GM20431 (cell line): ENCODE results near the gene AMOTL2.

Experiments
- in situ Hi-C: fragments of 300-500 bp; cut with MseI, MboI; formaldehyde crosslinking; loops from one replicate; pipeline ENCODE4 v1.15.0; 2020; ENCODE audit warnings: low sequenced_read_pairs; ENCODE audit not compliant: unreplicated experiment

AMOTL2 gene

GRCh38 chr3:134374105-134374790 lies at the start of gene AMOTL2:
TSS of gene AMOTL2 (minus strand) at chr3:134374447. CDS start at chr3:134371433, 3,014 bp downstream.
- in situ Hi-C loops: no loop called here

DNA sequence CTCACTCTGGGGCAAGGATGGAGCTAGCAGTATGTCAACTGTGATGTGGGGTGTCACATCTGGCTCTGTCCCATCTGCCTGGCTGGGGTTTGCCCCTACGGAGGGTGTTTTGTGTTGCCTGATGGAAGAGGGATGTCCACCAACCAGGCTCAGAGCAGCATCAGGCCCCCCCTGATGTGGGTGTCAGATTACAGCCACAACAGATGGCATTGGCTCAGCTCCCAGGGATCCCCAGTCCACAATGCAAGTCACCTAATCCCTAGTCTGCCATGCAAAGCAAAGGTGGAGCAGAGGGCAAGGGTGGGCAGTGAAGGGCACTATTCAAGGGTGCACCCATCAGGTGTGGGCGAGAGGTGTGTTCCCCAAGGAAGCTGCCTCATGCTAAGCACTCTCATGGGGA lies 48.9 kb upstream of the AMOTL2 start:
- in situ Hi-C loops: no loop called here

DNA sequence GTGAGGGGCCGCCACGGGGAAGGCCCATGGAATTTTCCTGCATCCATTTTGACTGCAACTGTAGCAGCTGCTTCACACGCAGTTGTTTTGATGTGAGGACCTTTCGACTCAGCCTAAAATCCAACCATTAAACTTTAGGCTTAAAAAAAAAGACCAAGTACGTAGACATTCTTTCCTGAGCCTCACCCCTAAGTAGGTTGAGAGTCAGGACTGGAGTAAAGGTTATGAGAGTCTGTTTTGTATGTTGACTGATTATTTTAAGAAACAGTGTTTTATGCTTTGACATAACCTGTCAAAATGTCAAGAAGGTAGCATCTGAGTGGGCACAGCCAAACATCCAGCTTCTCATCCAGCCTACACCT lies 45.7 kb upstream of the AMOTL2 start:
- in situ Hi-C loops: no loop called here

DNA sequence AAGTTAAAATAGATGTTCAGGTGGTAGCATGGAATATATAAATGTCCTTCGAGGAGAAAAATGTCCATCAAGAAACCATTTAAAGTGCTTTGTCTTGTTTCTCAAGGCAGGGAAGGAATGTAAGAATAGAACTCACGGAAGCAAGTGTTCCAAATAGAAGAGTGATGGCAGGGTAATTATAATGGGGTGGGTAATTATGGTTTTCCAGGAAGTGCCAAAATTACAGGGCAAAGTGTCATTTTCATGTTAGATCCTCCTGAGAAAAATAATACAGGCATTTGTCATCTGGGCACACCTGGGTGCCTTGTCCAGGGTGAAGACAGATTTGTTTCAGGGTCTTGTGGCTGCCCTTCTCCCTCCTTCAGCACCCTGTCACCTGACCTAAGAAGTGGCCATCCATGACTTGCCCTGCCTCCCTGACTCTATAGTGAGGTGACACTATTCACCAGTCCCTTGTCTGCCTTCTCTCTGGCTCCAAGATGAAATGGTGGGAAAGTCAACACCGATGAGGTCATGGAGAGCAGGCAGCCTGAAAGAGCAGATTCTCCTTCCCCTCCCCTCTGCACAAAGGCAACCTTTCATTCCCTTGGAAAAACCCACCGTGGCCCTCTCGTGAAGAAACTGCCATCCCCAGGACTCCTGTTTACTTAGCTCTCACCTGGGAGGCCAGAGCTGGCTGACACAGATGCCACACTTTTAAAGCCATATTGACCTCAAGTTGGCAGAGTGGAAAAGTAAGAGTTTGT lies 45.1 kb upstream of the AMOTL2 start:
- in situ Hi-C loops: no loop called here

DNA sequence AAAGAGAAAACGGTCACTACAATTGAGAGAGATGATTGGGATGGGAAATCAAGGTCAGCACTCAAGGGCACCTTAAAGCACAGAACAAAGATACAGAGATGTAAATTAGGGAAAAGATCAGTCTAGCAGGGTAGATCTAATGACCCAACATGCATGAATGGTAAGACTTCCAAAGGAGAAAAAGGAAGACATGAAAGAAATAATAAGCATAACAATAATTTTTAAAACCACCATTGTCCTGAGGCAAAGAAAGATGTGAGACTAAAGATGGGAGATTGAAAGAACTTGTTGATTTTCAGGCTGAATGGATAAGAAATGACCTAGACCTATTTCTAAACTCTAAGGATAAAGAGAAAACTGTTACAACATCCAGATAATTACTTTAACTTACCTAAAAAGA lies 34.8 kb upstream of the AMOTL2 start:
- in situ Hi-C loops: no loop called here

GRCh38 chr3:134407239-134407625 lies 33.0 kb upstream of the AMOTL2 start:
- in situ Hi-C loops: no loop called here

DNA sequence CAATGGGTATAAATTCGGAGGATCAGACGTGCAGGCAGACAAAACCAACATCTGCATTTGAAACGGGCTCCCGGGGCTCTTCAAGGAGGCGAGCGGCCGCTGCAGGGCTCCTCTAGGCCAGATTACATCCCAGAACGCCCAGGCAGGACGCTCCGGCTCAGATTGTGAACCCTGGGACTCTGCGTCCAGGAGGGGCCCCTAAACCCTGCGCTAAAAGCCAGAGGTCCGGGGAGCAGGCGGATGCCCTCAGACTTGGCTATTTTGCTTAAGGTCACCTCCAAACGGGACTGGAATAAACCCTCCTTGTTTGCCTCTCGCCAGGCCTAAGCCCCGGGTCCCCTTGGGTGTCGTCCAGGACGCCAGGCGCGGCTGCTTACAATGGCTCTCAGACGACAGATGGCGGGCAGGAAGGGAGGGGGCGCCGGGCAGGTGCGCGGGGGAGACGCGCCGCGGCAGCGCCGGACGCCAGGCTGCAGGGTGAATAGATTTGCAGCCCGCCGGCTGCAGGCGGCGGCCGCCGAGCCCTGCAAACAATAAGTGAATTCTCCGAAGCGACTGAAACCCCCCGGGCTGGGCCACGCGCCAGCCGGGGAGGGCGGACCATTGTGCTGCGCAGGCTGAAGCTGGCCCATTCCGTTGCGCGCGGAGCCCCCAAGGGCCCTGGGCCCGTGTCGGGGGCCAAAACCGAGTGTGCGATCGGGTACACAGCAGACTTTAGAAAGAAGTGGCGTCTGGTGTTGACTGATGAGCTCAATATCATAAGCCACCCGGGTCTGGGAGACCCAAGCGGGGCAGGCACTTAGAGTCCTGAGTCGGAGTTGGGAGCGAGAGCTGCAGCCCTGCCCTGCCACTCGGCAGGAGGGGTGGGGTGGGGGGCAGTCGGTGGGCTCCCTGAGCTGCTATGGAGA lies 32.3 kb upstream of the AMOTL2 start:
- in situ Hi-C loops: no loop called here

DNA sequence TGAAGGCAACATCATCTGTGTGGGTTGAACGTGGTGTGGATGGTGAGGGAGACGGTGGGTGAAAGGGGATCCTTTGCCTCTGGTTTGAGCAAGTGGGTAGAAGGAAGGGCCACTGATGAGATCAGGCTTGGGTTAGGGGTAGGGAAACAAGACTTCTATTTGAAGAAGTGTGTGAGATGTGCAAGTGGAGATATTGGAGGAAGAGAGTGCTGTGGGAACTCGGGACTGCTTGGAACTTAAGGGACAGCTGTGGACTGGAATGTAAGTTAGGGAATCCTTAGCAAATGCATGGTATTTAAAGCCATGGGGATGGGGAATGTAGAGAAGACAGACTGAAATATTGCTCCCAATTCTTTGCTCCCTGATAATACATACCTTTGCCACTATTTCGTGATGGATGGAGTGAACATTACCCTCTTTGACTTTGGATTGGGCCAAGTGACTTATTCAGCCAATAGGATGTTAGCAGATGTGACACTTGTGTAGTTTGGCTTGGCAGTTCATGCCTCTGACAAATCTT lies 30.2 kb upstream of the AMOTL2 start:
- in situ Hi-C loops: no loop called here

DNA sequence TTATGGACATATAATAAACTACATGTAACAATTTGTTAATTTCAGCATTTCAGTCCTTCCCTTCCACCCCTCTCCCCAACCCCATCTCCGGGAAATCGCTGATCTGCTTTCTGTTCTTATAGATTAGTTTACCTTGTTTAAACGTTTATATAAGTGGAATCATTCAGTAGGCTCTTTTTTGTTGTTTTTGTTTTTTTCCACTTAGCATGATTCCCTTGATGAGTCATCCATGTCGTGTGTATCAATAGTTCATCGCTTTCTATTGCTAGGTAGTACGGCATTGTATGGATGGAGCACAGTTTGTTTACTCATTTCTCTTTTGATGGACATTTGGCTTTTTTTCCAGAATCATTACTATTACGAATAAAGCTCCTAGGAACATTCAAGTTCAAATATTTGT lies 23.5 kb upstream of the AMOTL2 start:
- in situ Hi-C loops: no loop called here

DNA sequence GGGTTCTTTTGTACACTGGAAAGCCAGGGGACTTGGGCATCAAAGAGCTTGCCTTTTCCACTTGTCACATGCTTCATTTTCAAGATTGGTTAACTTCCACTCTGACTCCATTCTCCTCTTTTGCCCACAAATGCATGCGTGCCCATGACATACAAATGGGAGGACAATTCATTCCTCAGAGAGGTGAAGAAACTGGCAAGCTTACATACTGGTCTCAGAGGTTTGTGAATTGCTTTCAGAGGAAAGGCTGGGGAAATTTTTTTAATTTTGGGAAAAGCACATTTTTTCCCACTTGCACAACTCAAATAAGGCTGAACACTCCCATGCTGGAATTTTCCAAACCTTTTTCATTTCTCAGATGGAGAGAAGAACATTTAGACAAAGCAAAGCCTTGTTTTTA lies 20.9 kb upstream of the AMOTL2 start:
- in situ Hi-C loops: no loop called here

DNA sequence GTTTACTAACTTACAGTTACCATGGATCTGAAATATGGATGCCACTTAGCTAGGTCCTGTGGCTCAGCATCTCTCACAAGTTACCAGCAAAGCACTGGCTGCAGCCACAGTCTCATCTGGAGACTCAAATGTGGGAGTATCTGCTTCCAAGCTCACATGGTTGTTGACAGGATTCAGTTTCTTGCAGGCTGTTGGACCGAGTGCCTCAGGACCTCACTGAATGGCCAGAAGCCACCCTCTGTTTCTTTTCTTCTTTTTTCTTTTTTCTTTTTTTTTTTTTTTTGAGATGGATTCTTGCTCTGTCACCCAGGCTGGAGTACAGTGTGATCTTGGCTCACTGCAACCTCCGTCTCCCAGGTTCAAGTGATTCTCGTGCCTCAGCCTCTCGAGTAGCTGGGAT lies 20.1 kb upstream of the AMOTL2 start:
- in situ Hi-C loops: no loop called here

GRCh38 chr3:134393074-134393473 lies 18.8 kb upstream of the AMOTL2 start:
- in situ Hi-C loops: no loop called here

GRCh38 chr3:134392336-134392983 lies 18.2 kb upstream of the AMOTL2 start:
- in situ Hi-C loops: no loop called here

GRCh38 chr3:134389865-134390264 lies 15.6 kb upstream of the AMOTL2 start:
- in situ Hi-C loops: no loop called here

DNA sequence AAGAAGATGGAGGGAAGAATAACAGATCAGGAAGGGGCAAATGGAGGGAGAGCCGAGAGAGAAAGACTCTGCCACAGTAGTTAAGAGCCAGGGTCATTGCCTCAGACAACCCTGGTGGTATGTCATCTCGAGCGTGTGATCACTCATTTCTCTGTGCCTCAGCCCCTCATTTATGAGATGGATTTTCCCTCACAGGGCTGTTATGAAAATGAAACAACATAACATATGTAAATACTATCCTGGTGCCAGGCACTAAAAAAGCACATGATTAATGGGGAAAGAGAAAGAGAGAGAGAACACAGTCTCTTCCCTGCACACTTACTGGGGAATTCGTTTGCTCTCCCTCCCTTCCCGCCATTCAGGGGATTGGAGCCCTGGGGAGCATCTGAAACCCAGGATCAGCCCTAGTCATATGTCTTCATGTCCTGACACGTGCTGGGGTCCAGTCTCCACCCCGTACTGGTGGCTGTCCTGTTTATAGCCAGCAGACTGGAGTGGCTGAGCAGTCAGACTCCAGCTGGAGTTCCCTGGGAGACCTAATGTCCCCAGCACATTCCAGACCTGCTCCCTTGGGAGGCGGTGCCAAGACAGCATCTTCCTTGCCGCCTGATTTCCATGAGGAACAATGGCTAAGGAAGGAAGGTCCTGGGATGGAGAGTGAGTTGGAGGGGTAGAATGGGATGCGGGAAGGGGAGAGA lies 14.7 kb upstream of the AMOTL2 start:
- in situ Hi-C loops: no loop called here

DNA sequence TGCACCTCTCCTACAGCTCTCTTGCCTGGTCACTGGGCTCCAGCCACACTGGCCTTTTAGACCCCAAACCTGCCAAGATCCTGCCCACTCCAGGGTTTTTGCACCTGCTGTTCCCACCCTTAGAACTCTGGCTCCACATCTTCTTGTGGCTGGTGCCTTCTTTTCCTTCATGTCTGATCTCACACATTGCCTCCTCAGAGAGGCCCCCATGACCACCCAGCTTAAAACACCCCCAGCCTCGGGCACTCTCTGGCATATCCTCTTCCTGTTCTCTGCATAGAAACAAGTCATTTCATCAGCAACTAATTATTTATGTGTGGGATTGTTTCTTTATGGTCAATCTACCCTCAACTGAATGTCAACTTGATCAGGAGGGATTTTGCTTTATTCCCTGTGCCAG lies 14.0 kb upstream of the AMOTL2 start:
- in situ Hi-C loops: no loop called here

DNA sequence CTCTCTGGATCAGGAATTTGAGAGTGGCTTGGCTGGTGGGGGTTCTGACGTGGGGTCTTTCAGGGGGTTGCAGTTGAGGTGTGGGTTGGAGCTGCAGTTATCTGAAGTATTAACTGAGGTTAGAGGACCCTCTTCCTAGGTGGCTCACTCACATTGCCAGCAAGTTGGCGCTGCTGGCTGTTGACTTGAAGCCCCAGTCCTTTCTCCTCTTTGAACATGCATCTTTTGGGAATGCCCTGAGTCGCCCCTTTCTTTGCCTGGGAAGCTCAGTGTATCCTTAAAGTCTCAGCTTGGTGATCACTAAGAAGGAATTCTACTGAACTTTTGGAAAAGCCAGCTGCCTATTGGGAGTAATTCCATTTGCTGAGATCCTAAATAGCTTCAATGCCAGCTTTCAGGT lies 13.0 kb upstream of the AMOTL2 start:
- in situ Hi-C loops: no loop called here

DNA sequence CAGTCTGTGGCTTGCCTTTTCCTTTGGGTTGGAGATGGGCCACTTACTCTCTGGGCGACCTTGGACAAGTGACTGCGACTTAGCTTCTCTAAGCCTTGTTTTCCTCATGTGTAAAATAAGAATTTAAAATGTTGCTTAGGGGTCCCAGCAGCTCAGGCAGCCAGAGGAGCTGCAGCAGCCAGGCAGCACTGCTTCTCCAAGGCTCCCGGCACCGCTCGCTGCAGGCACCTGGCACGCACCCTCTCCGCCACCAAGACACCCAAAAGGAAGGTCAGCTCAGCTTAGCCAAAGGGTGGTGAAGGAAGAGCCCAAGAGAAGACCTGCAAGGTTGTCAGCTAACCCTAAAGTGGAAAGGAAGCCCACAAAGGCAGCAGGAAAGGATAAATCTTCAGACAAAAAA lies 10.7 kb upstream of the AMOTL2 start:
- in situ Hi-C loops: no loop called here

DNA sequence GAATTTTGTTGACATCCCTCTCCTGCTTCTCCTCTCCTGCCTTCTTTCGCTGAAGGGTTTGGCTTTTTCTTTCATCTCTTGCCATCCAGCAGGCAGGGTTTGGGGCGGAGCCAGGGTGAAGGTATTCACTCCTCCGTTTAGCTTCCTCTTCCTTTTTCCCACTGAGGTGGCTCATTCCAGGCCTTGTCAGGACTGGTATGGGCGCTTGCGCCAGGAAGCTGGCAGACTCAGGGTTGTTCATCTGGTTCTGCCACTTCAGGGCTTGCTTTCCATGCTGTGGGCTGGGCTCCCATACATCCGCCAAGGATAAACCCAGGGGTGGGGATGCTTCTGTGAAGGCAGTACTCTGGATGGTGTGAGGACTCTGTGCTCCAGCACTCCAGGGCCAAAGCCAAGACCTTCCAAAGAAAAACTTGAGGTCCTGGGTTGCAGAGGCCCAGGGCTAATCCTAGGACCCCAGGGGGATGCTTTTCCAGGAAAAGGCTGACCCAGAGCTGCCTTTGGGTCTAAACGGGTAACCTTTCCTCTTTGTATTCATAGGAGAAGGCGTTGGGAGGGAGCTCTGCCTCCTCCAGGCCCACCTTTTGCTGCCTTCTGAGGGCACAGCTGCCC lies 7.7 kb upstream of the AMOTL2 start:
- in situ Hi-C loops: no loop called here
